GM12878 (cell line): ENCODE data around the gene MAB21L1. TPM values are rescaled to one million over a fixed set of nuclear protein-coding genes. Genes with fewer than 3 reads are reported as not detected.

ENCODE experiments used
- ATAC-seq: fragments of 200-7000 bp; cut with Tn5 transposase; 3 replicates; pipeline ENCODE4 v1.9.1; 2020; ENCODE audit warnings: mild to moderate bottlenecking, moderate library complexity
- BruUV-seq: library from RNA; stranded (reverse); fragments of 400-500 nt; replicated peaks from 2 replicates; lab custom pipeline; 2021; lab: Mats Ljungman, UMichigan
- CTCF ChIA-PET: fragments of 300-600 bp; sonication (Branson Sonifier 250); formaldehyde crosslinking; extraction: SDS; loops from one replicate; lab custom pipeline; 2021; ENCODE audit warnings: inconsistent platforms; lab: Yijun Ruan, JAX
- POLR2A ChIA-PET: fragments of 350-600 bp; formaldehyde crosslinking; extraction: SDS; loops from one replicate; lab custom pipeline; 2021; ENCODE audit warnings: inconsistent platforms; lab: Charles Lee
- RAD21 ChIA-PET: fragments of 300-600 bp; sonication (Branson Sonifier 250); formaldehyde crosslinking; loops from one replicate; lab custom pipeline; 2023; ENCODE audit warnings: antibody characterized with exemption; ENCODE audit not compliant: unreplicated experiment; lab: Charles Lee
- SMC1A ChIA-PET: fragments of 300-600 bp; sonication (Branson Sonifier 250); formaldehyde crosslinking; loops from one replicate; lab custom pipeline; 2023; ENCODE audit not compliant: unreplicated experiment, uncharacterized antibody; lab: Charles Lee
- DNase-seq: peaks from one replicate; pipeline ENCODE4 v3.0.0-alpha.2; 2011; ENCODE audit warnings: low read depth, low spot score
- FAIRE-seq: peaks from 3 replicates; lab custom pipeline; 2011; peaks lifted over from hg19 to GRCh38; lab: Jason Lieb, UNC
- H2AFZ ChIP-seq: 2 replicates; pipeline ENCODE4 v1.6.0; 2011; ENCODE audit warnings: low read depth, low read length, control low read depth; ENCODE audit not compliant: control insufficient read depth
- H3K27ac ChIP-seq: 2 replicates; pipeline ENCODE4 v1.5.1; 2011; ENCODE audit warnings: control low read depth; ENCODE audit not compliant: control insufficient read depth, insufficient read depth
- H3K27me3 ChIP-seq, 2 experiments: replicated peaks in 1 of 2; 2 replicates each; pipeline versions ENCODE4 v1.6.0 to v1.6.1; 2011; ENCODE audit warnings: low read length in 1 of 2; ENCODE audit not compliant: control insufficient read depth in 2 of 2, insufficient read depth in 2 of 2
- H3K36me3 ChIP-seq, 2 experiments: 2 replicates each; pipeline ENCODE4 v1.5.1; 2011; ENCODE audit warnings: low read length in 1 of 2; ENCODE audit not compliant: control insufficient read depth in 2 of 2, insufficient read depth in 2 of 2
- H3K4me1 ChIP-seq: 2 replicates; pipeline ENCODE4 v1.6.1; 2011; ENCODE audit warnings: mild to moderate bottlenecking, low read length, moderate library complexity, mixed read lengths; ENCODE audit not compliant: control insufficient read depth, insufficient read depth
- H3K4me2 ChIP-seq: 2 replicates; pipeline ENCODE4 v1.6.0; 2011; ENCODE audit warnings: control low read depth; ENCODE audit not compliant: control insufficient read depth, insufficient read depth
- H3K4me3 ChIP-seq: fragments of 200-600 bp; sonication (generic); 2 replicates; pipeline ENCODE4 v1.5.1; 2016
- H3K79me2 ChIP-seq: 2 replicates; pipeline ENCODE4 v1.6.0; 2011; ENCODE audit warnings: low read length; ENCODE audit not compliant: control insufficient read depth, insufficient read depth
- H3K9ac ChIP-seq: 2 replicates; pipeline ENCODE4 v1.8.0; 2011; ENCODE audit warnings: low read length, control low read depth, mixed read lengths; ENCODE audit not compliant: control insufficient read depth, insufficient read depth
- H3K9me3 ChIP-seq: replicated peaks from 3 replicates; pipeline ENCODE4 v1.5.1; 2011; ENCODE audit warnings: mild to moderate bottlenecking, low read length; ENCODE audit not compliant: control insufficient read depth, insufficient read depth
- H4K20me1 ChIP-seq: 2 replicates; pipeline ENCODE4 v1.6.0; 2011; ENCODE audit not compliant: control insufficient read depth, insufficient read depth
- CBFB ChIP-seq: IDR thresholded peaks from 2 replicates; pipeline ENCODE4 v1.6.1; 2016; ENCODE audit warnings: antibody characterized with exemption, low read depth
- CEBPB ChIP-seq, 2 experiments: fragments of 150-350 bp in 1 of 2; IDR thresholded peaks; 2 replicates each; pipeline ENCODE4 v1.6.1; 2012 to 2014; ENCODE audit warnings: low read depth in 2 of 2, low read length in 2 of 2, borderline replicate concordance in 1 of 2, inconsistent platforms in 1 of 2
- DPF2 ChIP-seq: fragments of 450-650 bp; IDR thresholded peaks from 2 replicates; pipeline ENCODE4 v1.6.1; 2017; ENCODE audit warnings: mild to moderate bottlenecking
- EGR1 ChIP-seq, 2 experiments: IDR thresholded peaks; 1 replicate in 1 of 2; 2 replicates in 1 of 2; pipeline ENCODE4 v1.6.1; 2011 to 2012; ENCODE audit warnings: low read depth in 2 of 2, low read length in 2 of 2, borderline replicate concordance in 1 of 2, mild to moderate bottlenecking in 1 of 2, moderate library complexity in 1 of 2
- EZH2 ChIP-seq: IDR thresholded peaks from 2 replicates; pipeline ENCODE4 v1.6.1; 2012; ENCODE audit warnings: low read depth, mild to moderate bottlenecking, control low read depth, inconsistent platforms, low read length, borderline replicate concordance; ENCODE audit not compliant: control insufficient read depth
- GABPA ChIP-seq: IDR thresholded peaks from 2 replicates; pipeline ENCODE4 v1.6.1; 2014; ENCODE audit warnings: antibody characterized with exemption, low read depth, mild to moderate bottlenecking, inconsistent platforms
- HCFC1 ChIP-seq: fragments of 150-350 bp; IDR thresholded peaks from 2 replicates; pipeline ENCODE4 v1.6.1; 2014; ENCODE audit warnings: low read length
- HDGF ChIP-seq: fragments of 450-650 bp; IDR thresholded peaks from 2 replicates; pipeline ENCODE4 v1.6.1; 2016; ENCODE audit warnings: antibody characterized with exemption
- IKZF1 ChIP-seq: fragments of 450-650 bp; conservative IDR thresholded peaks from 2 replicates; pipeline ENCODE4 v1.6.1; 2017; ENCODE audit warnings: antibody characterized with exemption, mild to moderate bottlenecking
- KAT2A ChIP-seq: conservative IDR thresholded peaks from 2 replicates; pipeline ENCODE4 v1.6.1; 2011; ENCODE audit warnings: low read depth, low read length; ENCODE audit not compliant: control insufficient read depth
- NRF1 ChIP-seq: conservative IDR thresholded peaks from 2 replicates; pipeline ENCODE4 v1.6.1; 2011; ENCODE audit warnings: mild to moderate bottlenecking, low read depth, low read length, improper control_type of control experiment
- RAD51 ChIP-seq: fragments of 450-650 bp; IDR thresholded peaks from 2 replicates; pipeline ENCODE4 v1.6.1; 2016; ENCODE audit warnings: moderate library complexity, mild to moderate bottlenecking, inconsistent platforms
- RFX5 ChIP-seq: IDR thresholded peaks from 2 replicates; pipeline ENCODE4 v1.6.1; 2011; ENCODE audit warnings: low read depth, low read length, improper control_type of control experiment
- SP1 ChIP-seq: IDR thresholded peaks from one replicate; pipeline ENCODE4 v1.6.1; 2011; ENCODE audit warnings: low read depth, low read length
- SREBF1 ChIP-seq: IDR thresholded peaks from 2 replicates; pipeline ENCODE4 v1.6.1; 2012; ENCODE audit warnings: mild to moderate bottlenecking, low read length
- STAT3 ChIP-seq: IDR thresholded peaks from 2 replicates; pipeline ENCODE4 v1.6.1; 2011; ENCODE audit warnings: low read depth, low read length, improper control_type of control experiment
- YBX1 ChIP-seq: fragments of 450-650 bp; IDR thresholded peaks from 2 replicates; pipeline ENCODE4 v1.6.1; 2016; ENCODE audit warnings: antibody characterized with exemption
- WGBS: methylation state at CpG from one replicate; pipeline ENCODE4 v1.1.6; 2016; ENCODE audit warnings: low lambda C conversion rate; ENCODE audit not compliant: insufficient replicate concordance, insufficient coverage; ENCODE audit errors: missing lambda C conversion rate; 5-methylcytosine and 5-hydroxymethylcytosine counted together
- in situ Hi-C: fragments of 300-500 bp; cut with MboI; formaldehyde crosslinking; loops from 9 replicates; pipeline ENCODE4 v1.14.3; 2018; ENCODE audit warnings: mixed read lengths
- intact Hi-C: fragments of 100-400 bp; cut with micrococcal nuclease; formaldehyde crosslinking; loops from one replicate; pipeline ENCODE4 v1.14.2; 2022; ENCODE audit not compliant: unreplicated experiment
- polyA plus RNA-seq, 11 experiments: library from polyadenylated mRNA; depleted of rRNA in 4 of 11; unstranded in 6 of 11; stranded (reverse) in 5 of 11; fragments of >200 nt; fragmentation: Nextera tagmentation in 4 of 11; fragmentation: Illumina TruSeq in 1 of 11; extraction: Ambion mirVana in 4 of 11; extraction: Trizol in 1 of 11; gene quantifications; 1 replicate in 1 of 11; 2 replicates in 10 of 11; pipeline versions ENCODE4 v1.2.1 to v1.2.3, GENCODE V29; 2011 to 2016; ENCODE audit warnings: inconsistent platforms in 2 of 11, missing spikeins in 2 of 11, low read depth in 1 of 11
- total RNA-seq, 4 experiments: library from RNA; depleted of rRNA in 3 of 4; stranded (reverse); fragments of >200 nt in 3 of 4; fragmentation: Illumina TruSeq in 1 of 4; extraction: Trizol in 1 of 4; gene quantifications; 2 replicates each; pipeline versions ENCODE4 v1.2.1 to v1.2.3, GENCODE V29; 2013 to 2021
- TF ChIP-seq, protein P1 (sequence below): fragments of 450-650 bp; formaldehyde crosslinking; IDR thresholded peaks from 2 replicates; pipeline ENCODE4 v1.4.0; 2022; ENCODE audit warnings: mild to moderate bottlenecking, moderate library complexity

Gene MAB21L1
- total and polyA plus RNA-seq, 10 of the 15 experiments (the other 5 are each of a cell fraction or from before 2014, with no cell fraction given) = 0.01 to 0.05 TPM; not detected in 8

- Histone ChIP-seq H3K79me2 (no peaks in the 10 kb centered on the region), H3K9me3 (no peaks in the 10 kb centered on the region; the same call in 2 of the 3 replicates), H3K4me1 (no peaks in the 10 kb centered on the region), H4K20me1 (no peaks in the 10 kb centered on the region), H3K36me3 (no peaks in the 10 kb centered on the region), H3K4me3 (no peak overlapping the region), H3K4me2 (no peak overlapping the region), H3K27me3 (peaks cover 3 to 14% of the 10 kb centered on the region in 2 experiments), H2AFZ (no peak overlapping the region), H3K9ac (no peak overlapping the region), H3K27ac (no peak overlapping the region)
- no TSS peak for BruUV-seq
- ChIA-PET CTCF (no interaction called here), RAD21 (no interaction called here), POLR2A (no interaction called here), SMC1A (no interaction called here)
- intact Hi-C loops = no loop called here
- ATAC-seq (no peak), FAIRE-seq (no peak), DNase-seq (no peak)
- 40% methylated on average over 10 of the region's 10 CpGs for WGBS
- in situ Hi-C loops = no loop called here
- no peak for TF ChIP-seq HCFC1
- TF ChIP-seq SREBF1 = no peak
- TF ChIP-seq EGR1 (IDR thresholded peaks at IDR 0.05; ENCODE audit: borderline replicate concordance in 1 of 2, low read depth in 2 of 2, low read length in 2 of 2) = no peak
- TF ChIP-seq EZH2 = no peak
- no peak for TF ChIP-seq CEBPB (IDR thresholded peaks at IDR 0.05; ENCODE audit: borderline replicate concordance in 1 of 2, low read depth in 2 of 2, low read length in 2 of 2)
- TF ChIP-seq YBX1 = no peak
- no peak for TF ChIP-seq DPF2
- TF ChIP-seq RFX5 = no peak
- no peak for TF ChIP-seq CBFB
- no peak for TF ChIP-seq IKZF1
- no peak for TF ChIP-seq HDGF
- no peak for TF ChIP-seq STAT3
- TF ChIP-seq, protein P1, sequence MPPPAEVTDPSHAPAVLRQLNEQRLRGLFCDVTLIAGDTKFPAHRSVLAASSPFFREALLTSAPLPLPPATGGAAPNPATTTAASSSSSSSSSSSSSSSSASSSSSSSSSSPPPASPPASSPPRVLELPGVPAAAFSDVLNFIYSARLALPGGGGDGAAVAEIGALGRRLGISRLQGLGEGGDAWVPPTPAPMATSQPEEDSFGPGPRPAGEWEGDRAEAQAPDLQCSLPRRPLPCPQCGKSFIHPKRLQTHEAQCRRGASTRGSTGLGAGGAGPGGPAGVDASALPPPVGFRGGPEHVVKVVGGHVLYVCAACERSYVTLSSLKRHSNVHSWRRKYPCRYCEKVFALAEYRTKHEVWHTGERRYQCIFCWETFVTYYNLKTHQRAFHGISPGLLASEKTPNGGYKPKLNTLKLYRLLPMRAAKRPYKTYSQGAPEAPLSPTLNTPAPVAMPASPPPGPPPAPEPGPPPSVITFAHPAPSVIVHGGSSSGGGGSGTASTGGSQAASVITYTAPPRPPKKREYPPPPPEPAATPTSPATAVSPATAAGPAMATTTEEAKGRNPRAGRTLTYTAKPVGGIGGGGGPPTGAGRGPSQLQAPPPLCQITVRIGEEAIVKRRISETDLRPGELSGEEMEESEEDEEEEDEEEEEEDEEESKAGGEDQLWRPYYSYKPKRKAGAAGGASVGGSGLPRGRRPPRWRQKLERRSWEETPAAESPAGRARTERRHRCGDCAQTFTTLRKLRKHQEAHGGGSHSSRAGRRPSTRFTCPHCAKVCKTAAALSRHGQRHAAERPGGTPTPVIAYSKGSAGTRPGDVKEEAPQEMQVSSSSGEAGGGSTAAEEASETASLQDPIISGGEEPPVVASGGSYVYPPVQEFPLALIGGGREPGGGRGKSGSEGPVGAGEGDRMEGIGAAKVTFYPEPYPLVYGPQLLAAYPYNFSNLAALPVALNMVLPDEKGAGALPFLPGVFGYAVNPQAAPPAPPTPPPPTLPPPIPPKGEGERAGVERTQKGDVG (CRISPR knock-in tag) = no peak
- TF ChIP-seq GABPA = no peak
- TF ChIP-seq KAT2A = no peak
- no peak for TF ChIP-seq RAD51
- TF ChIP-seq NRF1 = no peak
- TF ChIP-seq SP1 = no peak
These were observed 6.5 kb downstream of the MAB21L1 start for GRCh38 chr13:35469806-35470525.
